Measurements from ENCODE around the gene RAC2. TPM values are rescaled to one million over a fixed set of nuclear protein-coding genes. Genes with fewer than 3 reads are reported as not detected.
A peak's percentile ranks its signal among the peaks of the same experiment; 100 is the strongest.

Gene RAC2
- total and polyA plus RNA-seq, 7 donors = 0.90 to 5.0 (median 2.3) TPM

- peaks cover 0 to 39% (median 14%) of the 10 kb centered on the region in 3 donors for H3K27me3 ChIP-seq (ENCODE audit: insufficient read depth in 3 of 3, low read length in 2 of 3)
- no peak overlapping the region for H3K27ac ChIP-seq
- peak overlapping the region; percentile 45 for H3K4me3 ChIP-seq
- no peak for TF ChIP-seq CTCF (IDR thresholded peaks at IDR 0.05)
- ATAC-seq (peak; percentile 21 to 53 (median 36)), DNase-seq (peak; percentile 51 to 73)
- no peaks in the 10 kb centered on the region for H3K4me1 ChIP-seq
- WGBS, 3 donors = 20 to 37% (median 30%) methylated on average over 13 to 14 of the region's 14 CpGs
- H3K36me3 ChIP-seq (ENCODE audit: insufficient read depth in 1 of 2, low read depth in 1 of 2) = no peaks in the 10 kb centered on the region
- no peaks in the 10 kb centered on the region for H3K9me3 ChIP-seq
- intact Hi-C loops (cut with DNase I) = no loop called here
These were observed 40.8 kb upstream of the RAC2 start for GRCh38 chr22:37284805-37285355.

GRCh38 chr22:37284126-37284804, 40.2 kb upstream of the RAC2 start:
- intact Hi-C loops (cut with DNase I) = no loop called here
- no peak for TF ChIP-seq CTCF (IDR thresholded peaks at IDR 0.05)
- ATAC-seq = no peak
- peaks cover 0 to 45% (median 14%) of the 10 kb centered on the region in 3 donors for H3K27me3 ChIP-seq (ENCODE audit: insufficient read depth in 3 of 3, low read length in 2 of 3)
- 46 to 53% (median 49%) methylated on average over 8 to 9 of the region's 9 CpGs for WGBS, 3 donors
- peak overlapping the region; percentile 45 for H3K4me3 ChIP-seq
- DNase-seq = no peak
- H3K4me1 ChIP-seq = no peaks in the 10 kb centered on the region
- no peaks in the 10 kb centered on the region for H3K9me3 ChIP-seq
- H3K36me3 ChIP-seq (ENCODE audit: insufficient read depth in 1 of 2, low read depth in 1 of 2) = no peaks in the 10 kb centered on the region
- H3K27ac ChIP-seq = no peak overlapping the region

- no peaks in the 10 kb centered on the region for H3K4me1 ChIP-seq
- peak overlapping the region; percentile 45 for H3K4me3 ChIP-seq
These were observed 39.4 kb upstream of the RAC2 start for GRCh38 chr22:37283393-37283937.

GRCh38 chr22:37282385-37282677, 38.3 kb upstream of the RAC2 start, which contains the start of gene CYTH4:
Gene CYTH4, plus strand, starts transcription at chr22:37282508. Its CDS starts 62 bp downstream, at chr22:37282570.
- DNase-seq (peak; percentile 56 to 75), ATAC-seq (peak in 2 of 4 donors; percentile 42 to 46)
- H3K36me3 ChIP-seq (ENCODE audit: insufficient read depth in 1 of 2, low read depth in 1 of 2) = no peaks in the 10 kb centered on the region
- peak within 1 kb of the TSS; percentile 45 for H3K4me3 ChIP-seq
- H3K4me1 ChIP-seq = no peaks in the 10 kb centered on the region
- H3K9me3 ChIP-seq = no peaks in the 10 kb centered on the region
- H3K27ac ChIP-seq = no peak within 1 kb of the TSS
- 32 to 39% (median 37%) methylated on average over 12 of the region's 12 CpGs for WGBS, 3 donors
- H3K27me3 ChIP-seq (ENCODE audit: insufficient read depth in 3 of 3, low read length in 2 of 3) = peaks cover 0 to 49% (median 17%) of the 10 kb centered on the region in 3 donors
- intact Hi-C loops (cut with DNase I) = no loop called here
- no peak for TF ChIP-seq CTCF (IDR thresholded peaks at IDR 0.05)

More at GRCh38 chr22:37283393-37283937, 39.4 kb upstream of the RAC2 start:
- no peak for TF ChIP-seq CTCF (IDR thresholded peaks at IDR 0.05)
- Histone ChIP-seq H3K9me3 (no peaks in the 10 kb centered on the region), H3K27me3 (ENCODE audit: insufficient read depth in 3 of 3, low read length in 2 of 3) (peaks cover 0 to 49% (median 14%) of the 10 kb centered on the region in 3 donors), H3K27ac (no peak overlapping the region), H3K36me3 (ENCODE audit: insufficient read depth in 1 of 2, low read depth in 1 of 2) (no peaks in the 10 kb centered on the region)
- intact Hi-C loops (cut with DNase I) = no loop called here
- 38 to 54% (median 47%) methylated on average over 6 to 8 of the region's 8 CpGs for WGBS, 3 donors
- no peak for ATAC-seq
- no peak for DNase-seq
